ENCODE results near the gene ELMO1.
A peak's percentile ranks its signal among the peaks of the same experiment; 100 is the strongest.

Gene ELMO1

GRCh38 chr7:37359180-37359579 is 89.5 kb downstream of the ELMO1 start:
- DNase-seq (ENCODE audit: extremely low spot score), result no peak
- TF ChIP-seq SUZ12 (IDR thresholded peaks at IDR 0.05), result no peak
- ChIA-PET CTCF (interaction anchor here (0.7 kb wide), 1 partner anchor 398 kb away, joined by 5 read pairs; no protein-coding TSS in a partner anchor), POLR2A (no interaction called here)

- POLR2A ChIA-PET, result no interaction called here
- TF ChIP-seq SUZ12 (IDR thresholded peaks at IDR 0.05), result no peak
- TF ChIP-seq L3MBTL2 (conservative IDR thresholded peaks at IDR 0.05), result no peak
- no peak for TF ChIP-seq HDGF (IDR thresholded peaks at IDR 0.05; ENCODE audit: borderline replicate concordance)
- no peak for TF ChIP-seq NFRKB (IDR thresholded peaks at IDR 0.05)
- no peak for TF ChIP-seq ELF4 (IDR thresholded peaks at IDR 0.05)
- DNase-seq (ENCODE audit: extremely low spot score), result no peak
- CTCF ChIA-PET, result interaction anchor here (0.5 kb wide), 1 partner anchor 71 kb away, joined by 3 read pairs; no protein-coding TSS in a partner anchor
Measured at GRCh38 chr7:37357637-37357996, 91.0 kb downstream of the ELMO1 start.

- ChIA-PET POLR2A (no interaction called here), CTCF (interaction anchor here (0.5 kb wide), 1 partner anchor 70 kb away, joined by 3 read pairs; no protein-coding TSS in a partner anchor)
- DNase-seq (ENCODE audit: extremely low spot score), result no peak
- TF ChIP-seq SUZ12 (IDR thresholded peaks at IDR 0.05) (no peak), BHLHE40 (IDR thresholded peaks at IDR 0.05; ENCODE audit: borderline replicate concordance) (no peak), HDGF (IDR thresholded peaks at IDR 0.05; ENCODE audit: borderline replicate concordance) (no peak), PKNOX1 (IDR thresholded peaks at IDR 0.05) (no peak), FOXK2 (IDR thresholded peaks at IDR 0.05) (no peak), NFRKB (IDR thresholded peaks at IDR 0.05) (no peak), ELF4 (IDR thresholded peaks at IDR 0.05) (no peak), FOXM1 (IDR thresholded peaks at IDR 0.05; ENCODE audit: borderline replicate concordance) (no peak), TARDBP (IDR thresholded peaks at IDR 0.05) (no peak), SP1 (IDR thresholded peaks at IDR 0.05) (no peak), LEF1 (IDR thresholded peaks at IDR 0.05; ENCODE audit: borderline replicate concordance) (no peak), L3MBTL2 (conservative IDR thresholded peaks at IDR 0.05) (no peak), FOXA1 (IDR thresholded peaks at IDR 0.05) (no peak), ZNF384 (IDR thresholded peaks at IDR 0.05) (no peak), ARNT (IDR thresholded peaks at IDR 0.05) (no peak)
Measured at GRCh38 chr7:37356911-37357636, 91.6 kb downstream of the ELMO1 start.

- ChIA-PET POLR2A (no interaction called here), CTCF (no interaction called here)
- peak; percentile 16 for DNase-seq (ENCODE audit: extremely low spot score)
- TF ChIP-seq FOXK2 (IDR thresholded peaks at IDR 0.05) (no peak), LEF1 (IDR thresholded peaks at IDR 0.05; ENCODE audit: borderline replicate concordance) (no peak)
Measured at GRCh38 chr7:37354656-37355131, 94.0 kb downstream of the ELMO1 start.

GRCh38 chr7:37353949-37354655 is 94.6 kb downstream of the ELMO1 start:
- ChIA-PET POLR2A (no interaction called here), CTCF (no interaction called here)
- no peak for DNase-seq (ENCODE audit: extremely low spot score)
- TF ChIP-seq BHLHE40 (IDR thresholded peaks at IDR 0.05; ENCODE audit: borderline replicate concordance) (no peak), FOXK2 (IDR thresholded peaks at IDR 0.05) (no peak), CTBP1 (IDR thresholded peaks at IDR 0.05; ENCODE audit: borderline replicate concordance) (no peak), ZNF384 (IDR thresholded peaks at IDR 0.05) (no peak), L3MBTL2 (conservative IDR thresholded peaks at IDR 0.05) (no peak), TARDBP (IDR thresholded peaks at IDR 0.05) (no peak), SUZ12 (IDR thresholded peaks at IDR 0.05) (no peak), HDGF (IDR thresholded peaks at IDR 0.05; ENCODE audit: borderline replicate concordance) (no peak), PKNOX1 (IDR thresholded peaks at IDR 0.05) (no peak), FOXM1 (IDR thresholded peaks at IDR 0.05; ENCODE audit: borderline replicate concordance) (no peak), ELF4 (IDR thresholded peaks at IDR 0.05) (no peak), ARNT (IDR thresholded peaks at IDR 0.05) (no peak), LEF1 (IDR thresholded peaks at IDR 0.05; ENCODE audit: borderline replicate concordance) (no peak), SP1 (IDR thresholded peaks at IDR 0.05) (no peak), FOXA1 (IDR thresholded peaks at IDR 0.05) (no peak), NFRKB (IDR thresholded peaks at IDR 0.05) (no peak)

GRCh38 chr7:37352974-37353948 is 95.4 kb downstream of the ELMO1 start:
- POLR2A ChIA-PET, result no interaction called here
- CTCF ChIA-PET, result no interaction called here
- TF ChIP-seq FOXA1 (IDR thresholded peaks at IDR 0.05) (no peak), FOXM1 (IDR thresholded peaks at IDR 0.05; ENCODE audit: borderline replicate concordance) (no peak)

More at GRCh38 chr7:37352974-37353948, 95.4 kb downstream of the ELMO1 start:
- peak; percentile 10 for DNase-seq (ENCODE audit: extremely low spot score)
